Testis (tissue), 3 donors: Measurements from ENCODE around the gene MCAT. TPM values are rescaled to one million over a fixed set of nuclear protein-coding genes. Genes with fewer than 3 reads are reported as not detected.

Experiments
- DNase-seq: peaks from one replicate; pipeline ENCODE4 v3.0.0-alpha.2; 2019
- H3K27ac ChIP-seq, 2 donors: fragments of 200-600 bp; sonication (generic); one replicate each; pipeline ENCODE4 v1.5.1; 2019
- H3K27me3 ChIP-seq: fragments of 200-600 bp; sonication (generic); one replicate; pipeline ENCODE4 v1.5.1; 2019
- H3K36me3 ChIP-seq: fragments of 200-600 bp; sonication (generic); one replicate; pipeline ENCODE4 v1.5.1; 2017; ENCODE audit warnings: low read depth; ENCODE audit errors: missing control alignments
- H3K4me1 ChIP-seq: fragments of 200-600 bp; sonication (generic); one replicate; pipeline ENCODE4 v1.5.1; 2019
- H3K4me3 ChIP-seq, 2 donors: fragments of 200-600 bp; sonication (generic); one replicate each; pipeline ENCODE4 v1.5.1; 2017 to 2019
- H3K9me3 ChIP-seq: fragments of 200-600 bp; sonication (generic); one replicate; pipeline ENCODE4 v1.5.1; 2017
- POLR2A ChIP-seq: fragments of 450-650 bp; IDR thresholded peaks from one replicate; pipeline ENCODE4 v1.6.1; 2017; ENCODE audit warnings: antibody characterized with exemption, mild to moderate bottlenecking, moderate library complexity
- WGBS, 2 donors: methylation state at CpG; one replicate each; pipeline ENCODE4 v1.1.5; 2018; 5-methylcytosine and 5-hydroxymethylcytosine counted together
- intact Hi-C: fragments of 100-400 bp; cut with DNase I; formaldehyde crosslinking; loops from one replicate; pipeline ENCODE4 v1.15.1; 2023; ENCODE audit warnings: low total_unique reads
- polyA plus RNA-seq: library from polyadenylated mRNA; stranded (reverse); fragments of 350-450 nt; fragmentation: Illumina TruSeq; extraction: RNeasy Lipid Tissue Mini Kit (QIAGEN cat#74804); gene quantifications from one replicate; pipeline ENCODE4 v1.2.3, GENCODE V29; 2014; ENCODE audit warnings: low read depth, low replicate concordance; ENCODE audit not compliant: insufficient read depth
- total RNA-seq, 2 donors: library from RNA; depleted of rRNA; stranded (reverse); fragments of >200 nt; gene quantifications; one replicate each; pipeline ENCODE4 v1.2.3, GENCODE V29; 2016
- TF ChIP-seq, protein P1 (sequence below), 3 experiments: fragments of 450-650 bp in 2 of 3; fragments of 200-600 bp in 1 of 3; sonication (generic) in 1 of 3; IDR thresholded peaks; one replicate each; pipeline ENCODE4 v1.5.1; 2016 to 2019; ENCODE audit warnings: antibody characterized with exemption in 3 of 3, mild to moderate bottlenecking in 2 of 3, moderate library complexity in 1 of 3

The MCAT gene
- total and polyA plus RNA-seq, 3 donors from 2014 or later, result 25.4 to 46.5 (median 43.1) TPM

DNA sequence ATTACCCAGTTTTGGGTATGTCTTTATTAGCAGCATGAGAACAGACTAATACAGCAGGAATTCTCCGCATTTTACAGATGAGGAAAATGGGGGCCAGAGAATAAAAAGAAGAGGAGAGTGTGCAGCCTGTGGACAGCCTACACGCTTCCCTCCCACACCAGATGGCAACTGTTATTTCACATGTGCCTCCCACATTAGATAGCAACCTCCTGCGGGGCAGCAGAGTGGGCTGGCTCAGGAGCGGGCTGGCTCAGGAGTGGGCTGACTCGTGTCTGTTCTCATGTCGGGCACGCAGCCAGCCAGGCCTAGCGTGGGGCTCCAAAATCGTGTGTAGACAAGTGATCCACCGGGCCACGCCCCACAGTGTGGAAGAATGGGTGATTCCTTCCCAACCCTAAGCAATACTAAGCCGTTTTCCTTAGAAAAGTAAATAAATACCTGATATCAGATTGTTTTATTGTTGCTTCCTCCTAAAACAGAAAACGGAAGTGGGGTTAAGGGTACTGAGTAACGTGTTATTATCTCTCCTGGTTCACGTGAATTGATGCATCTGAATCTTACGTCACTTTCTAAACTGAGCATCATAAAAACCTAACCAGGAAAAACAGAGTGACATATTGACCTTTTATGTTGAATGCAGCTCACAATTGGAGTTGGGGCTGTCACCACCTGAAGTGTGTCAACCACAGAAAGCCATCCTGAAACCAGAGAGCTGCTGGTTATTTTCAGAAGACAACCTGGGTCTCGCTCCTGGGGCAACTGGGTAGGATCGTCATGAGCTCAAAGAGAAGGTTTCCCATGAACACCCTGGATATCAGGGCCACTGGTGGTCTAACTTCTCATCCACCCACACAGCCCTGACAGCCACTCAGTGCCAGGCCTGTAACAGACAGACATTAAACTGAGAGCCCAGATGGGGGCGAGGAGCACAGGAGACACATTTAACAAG lies 57.3 kb downstream of the MCAT start:
- DNase-seq, result no peak
- intact Hi-C loops, result no loop called here
- peaks cover 5% of the 10 kb centered on the region for H3K4me1 ChIP-seq
- TF ChIP-seq, protein P1, sequence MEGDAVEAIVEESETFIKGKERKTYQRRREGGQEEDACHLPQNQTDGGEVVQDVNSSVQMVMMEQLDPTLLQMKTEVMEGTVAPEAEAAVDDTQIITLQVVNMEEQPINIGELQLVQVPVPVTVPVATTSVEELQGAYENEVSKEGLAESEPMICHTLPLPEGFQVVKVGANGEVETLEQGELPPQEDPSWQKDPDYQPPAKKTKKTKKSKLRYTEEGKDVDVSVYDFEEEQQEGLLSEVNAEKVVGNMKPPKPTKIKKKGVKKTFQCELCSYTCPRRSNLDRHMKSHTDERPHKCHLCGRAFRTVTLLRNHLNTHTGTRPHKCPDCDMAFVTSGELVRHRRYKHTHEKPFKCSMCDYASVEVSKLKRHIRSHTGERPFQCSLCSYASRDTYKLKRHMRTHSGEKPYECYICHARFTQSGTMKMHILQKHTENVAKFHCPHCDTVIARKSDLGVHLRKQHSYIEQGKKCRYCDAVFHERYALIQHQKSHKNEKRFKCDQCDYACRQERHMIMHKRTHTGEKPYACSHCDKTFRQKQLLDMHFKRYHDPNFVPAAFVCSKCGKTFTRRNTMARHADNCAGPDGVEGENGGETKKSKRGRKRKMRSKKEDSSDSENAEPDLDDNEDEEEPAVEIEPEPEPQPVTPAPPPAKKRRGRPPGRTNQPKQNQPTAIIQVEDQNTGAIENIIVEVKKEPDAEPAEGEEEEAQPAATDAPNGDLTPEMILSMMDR (IDR thresholded peaks at IDR 0.05), result no peak
- no peak for TF ChIP-seq POLR2A
- no peaks in the 10 kb centered on the region for H3K27me3 ChIP-seq
- H3K27ac ChIP-seq, result no peak overlapping the region
- no peaks in the 10 kb centered on the region for H3K9me3 ChIP-seq
- H3K4me3 ChIP-seq, result no peak overlapping the region
- 88 to 90% methylated on average over 19 of the region's 19 CpGs for WGBS, 2 donors
- no peaks in the 10 kb centered on the region for H3K36me3 ChIP-seq

Other genes with a start within 250 kb of the MCAT start
- 10 to 100 TPM; 43.6 to 45.6 TPM for gene PACSIN2, start 128.2 kb downstream of the MCAT start, total RNA-seq
- 43.5 TPM for gene PACSIN2, start 128.2 kb downstream of the MCAT start, polyA plus RNA-seq
- gene TTLL1, start 54.0 kb downstream of the MCAT start, total RNA-seq, result 10 to 100 TPM; 22.5 to 28.9 TPM
- 30.0 TPM for gene TTLL1, start 54.0 kb downstream of the MCAT start, polyA plus RNA-seq
- 1 to 10 TPM; 7.2 to 9.6 TPM for gene BIK, start 32.6 kb downstream of the MCAT start, total RNA-seq
- gene BIK, start 32.6 kb downstream of the MCAT start, polyA plus RNA-seq, result 2.5 TPM
- 10 to 100 TPM; 68.7 to 92.5 TPM for gene TSPO, start 8.2 kb upstream of the MCAT start, total RNA-seq
- 42.8 TPM for gene TSPO, start 8.2 kb upstream of the MCAT start, polyA plus RNA-seq
- 100 to 1,000 TPM; 111 to 175 TPM for gene TTLL12, start 43.7 kb upstream of the MCAT start, total RNA-seq
- 62.0 TPM for gene TTLL12, start 43.7 kb upstream of the MCAT start, polyA plus RNA-seq
- 10 to 100 TPM; 23.5 to 28.9 TPM for gene SCUBE1, start 200.0 kb upstream of the MCAT start, total RNA-seq
- gene SCUBE1, start 200.0 kb upstream of the MCAT start, polyA plus RNA-seq, result 11.0 TPM